ENCODE data around the gene OPALIN. TPM values are rescaled to one million over a fixed set of nuclear protein-coding genes. Genes with fewer than 3 reads are reported as not detected.

The OPALIN gene
- total RNA-seq (ENCODE audit: insufficient read depth, low replicate concordance) = 1.4 TPM

GRCh38 chr10:96358851-96359540 is at the start of gene OPALIN:
TSS of gene OPALIN (minus strand) at chr10:96359002. CDS start at chr10:96358896, 106 bp downstream.
- DNase-seq (ENCODE audit: low spot score) = no peak

DNA sequence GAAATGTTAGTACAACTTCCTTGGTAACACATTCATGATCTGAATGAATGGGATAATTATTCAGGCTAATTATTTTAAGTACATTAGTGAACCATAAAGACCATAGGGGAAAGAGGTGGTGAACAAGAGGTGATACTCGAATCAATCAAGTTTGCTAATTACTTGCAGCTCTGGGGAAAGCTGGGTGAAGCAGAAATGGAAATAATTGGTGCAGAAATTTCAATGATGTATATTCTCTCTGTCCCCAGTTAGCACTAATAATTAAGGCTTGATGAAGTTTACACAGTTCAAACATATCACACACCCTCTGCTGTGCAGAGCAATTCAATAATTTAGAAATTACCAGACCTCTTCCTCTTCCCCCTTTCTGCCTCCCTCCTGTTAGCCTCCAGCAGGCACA is 49.4 kb upstream of the OPALIN start:
- no peak for DNase-seq (ENCODE audit: low spot score)

DNA sequence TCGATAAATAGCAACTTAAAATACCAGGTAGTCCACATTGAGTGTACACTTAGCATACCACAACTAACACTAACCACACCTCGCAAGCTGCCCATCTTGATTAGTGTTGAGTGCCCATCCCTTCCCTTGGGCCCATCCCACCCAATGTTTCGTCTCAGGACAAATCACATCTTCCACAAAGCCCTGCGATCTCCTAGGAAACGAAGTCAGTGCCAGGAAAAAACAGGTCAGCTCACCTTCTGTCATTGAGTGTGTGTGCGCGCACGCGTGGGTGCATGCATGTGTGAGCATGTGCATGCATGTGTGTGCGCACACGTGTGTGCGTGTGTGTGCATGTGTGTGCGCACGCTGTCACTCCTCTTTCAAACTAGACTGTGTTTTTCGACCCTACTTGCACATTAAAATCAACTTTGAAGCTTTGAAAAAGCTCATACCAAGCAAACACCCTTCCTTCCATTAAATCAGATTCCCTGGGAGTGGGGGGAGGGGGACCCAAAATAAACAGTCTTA is 48.8 kb upstream of the OPALIN start:
- DNase-seq (ENCODE audit: low spot score) = no peak

- DNase-seq (ENCODE audit: low spot score) = no peak
Observed at GRCh38 chr10:96406091-96406490, 47.3 kb upstream of the OPALIN start.

DNA sequence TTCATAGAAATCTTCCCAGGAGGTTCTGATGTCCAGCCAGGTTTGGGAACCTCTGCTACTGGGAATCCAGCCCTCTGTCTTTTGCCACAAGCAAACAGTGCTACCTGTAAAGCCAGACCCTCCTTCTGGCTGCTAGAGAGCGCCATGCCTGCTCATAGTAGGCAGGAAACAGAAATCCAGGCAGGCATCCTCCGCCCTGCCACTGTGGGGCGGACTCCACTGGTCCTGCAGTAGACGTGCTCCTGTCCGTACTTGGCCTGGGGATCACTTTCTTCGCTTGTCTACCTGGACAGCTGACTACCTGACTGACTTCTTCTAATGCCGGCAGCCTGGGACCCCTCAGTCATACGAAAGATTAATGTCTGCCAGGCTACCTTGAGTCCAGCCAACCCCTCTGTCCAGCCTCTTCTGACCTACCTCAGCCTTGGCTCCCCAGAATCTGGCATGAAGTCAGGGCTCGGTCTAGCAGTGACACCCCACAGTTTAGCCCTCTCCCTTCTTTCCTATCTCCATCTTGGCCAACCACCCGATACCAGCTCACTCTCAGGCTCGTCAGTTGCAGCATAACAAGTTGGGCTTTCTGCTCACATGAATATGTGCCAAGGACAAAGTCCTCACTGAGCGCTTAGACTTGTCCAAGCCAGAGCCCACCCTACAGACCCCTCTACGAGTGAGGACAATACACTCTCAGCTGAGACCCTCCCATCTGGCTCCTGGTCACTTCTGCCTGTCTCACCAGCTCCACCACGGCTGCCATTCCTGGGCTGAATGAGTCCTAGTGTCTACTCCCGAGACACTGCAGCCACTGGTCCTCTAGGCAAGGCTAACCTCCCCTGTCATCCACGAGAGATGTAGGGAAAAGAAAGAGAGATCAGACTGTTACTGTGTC is 43.9 kb upstream of the OPALIN start:
- no peak for DNase-seq (ENCODE audit: low spot score)

DNA sequence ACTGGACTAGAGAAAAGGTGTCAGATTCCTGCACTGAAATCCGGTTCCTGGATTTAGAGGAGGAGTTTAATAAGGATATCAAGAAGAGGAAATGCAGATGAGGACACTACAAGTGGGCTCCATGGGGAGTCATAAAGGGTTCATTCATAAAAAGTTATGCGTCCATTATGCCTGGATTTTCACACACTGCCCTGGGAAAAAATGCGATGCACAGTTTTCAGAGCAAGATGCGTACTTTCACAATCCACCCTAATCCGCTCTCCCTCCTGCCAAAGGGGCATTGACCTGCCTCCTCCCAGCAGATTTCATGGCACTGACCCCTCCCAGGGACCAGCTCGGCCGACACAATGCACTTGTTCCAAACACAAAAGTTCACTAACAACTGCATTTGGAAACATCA is 42.2 kb upstream of the OPALIN start:
- no peak for DNase-seq (ENCODE audit: low spot score)

DNA sequence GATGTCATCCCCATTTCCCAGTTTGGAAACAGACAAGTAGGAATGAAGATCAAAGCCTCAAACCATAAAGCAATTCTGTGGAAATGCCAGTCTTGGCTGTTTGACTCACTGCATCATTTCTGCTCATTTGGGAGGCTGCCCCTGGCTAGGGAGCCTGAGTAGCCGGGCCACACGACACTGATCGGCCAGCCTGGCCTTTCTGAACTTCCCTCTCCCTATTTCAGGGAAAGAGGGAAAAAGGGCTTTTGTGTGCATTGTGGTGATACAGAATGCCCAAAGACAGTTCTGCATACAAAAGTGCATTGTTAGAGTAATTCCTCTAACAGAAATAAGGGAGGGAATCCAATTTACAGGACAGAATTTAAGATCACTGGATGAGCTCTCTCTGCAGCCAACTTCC is 41.7 kb upstream of the OPALIN start:
- no peak for DNase-seq (ENCODE audit: low spot score)

GRCh38 chr10:96397902-96398301 is 39.1 kb upstream of the OPALIN start:
- no peak for DNase-seq (ENCODE audit: low spot score)

DNA sequence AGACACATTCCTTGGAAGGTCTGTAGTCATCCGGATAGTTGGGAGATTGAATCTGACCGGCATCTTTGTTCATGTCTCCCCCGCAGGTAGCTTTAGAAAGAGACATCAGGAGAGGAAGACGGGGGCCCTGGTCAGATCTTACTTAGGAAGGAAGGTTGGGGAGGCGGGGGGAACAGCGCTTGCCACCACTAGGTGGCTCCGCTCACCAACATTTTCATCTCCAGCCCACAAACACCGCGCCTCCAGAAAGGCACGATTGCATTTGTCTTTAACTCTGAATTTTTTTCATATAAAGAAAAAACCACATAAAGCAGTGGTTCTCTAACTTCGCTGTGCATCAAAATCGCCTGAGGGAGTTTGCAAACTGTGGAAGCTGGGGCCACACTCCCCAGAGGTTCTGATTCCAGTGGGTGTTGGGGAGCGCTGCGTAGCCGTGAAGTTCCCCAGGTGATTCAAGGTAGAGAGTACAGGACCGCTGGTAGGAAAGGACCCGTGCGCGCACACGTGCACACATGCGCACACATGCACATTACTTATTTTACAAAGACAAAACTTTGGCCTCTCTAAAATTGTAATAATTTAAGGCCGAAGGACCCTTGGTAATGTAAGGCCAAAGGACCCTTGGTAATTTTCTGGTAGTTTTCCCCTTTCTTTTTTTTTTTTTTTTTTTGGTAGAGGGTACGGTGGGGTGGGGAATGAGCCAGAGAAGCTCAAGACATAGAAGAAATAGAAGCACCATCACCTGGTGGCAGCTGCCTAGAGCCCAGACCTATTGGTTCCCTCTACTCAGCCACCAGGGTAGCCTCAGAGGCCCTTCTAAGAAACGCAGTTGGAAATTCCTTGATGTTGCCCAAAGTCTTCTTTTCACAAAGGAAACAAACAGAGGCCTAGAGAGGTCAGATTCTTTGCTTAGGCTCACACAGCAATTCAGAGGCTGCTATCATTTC is 37.4 kb upstream of the OPALIN start:
- DNase-seq (ENCODE audit: low spot score) = peak; percentile 72

DNA sequence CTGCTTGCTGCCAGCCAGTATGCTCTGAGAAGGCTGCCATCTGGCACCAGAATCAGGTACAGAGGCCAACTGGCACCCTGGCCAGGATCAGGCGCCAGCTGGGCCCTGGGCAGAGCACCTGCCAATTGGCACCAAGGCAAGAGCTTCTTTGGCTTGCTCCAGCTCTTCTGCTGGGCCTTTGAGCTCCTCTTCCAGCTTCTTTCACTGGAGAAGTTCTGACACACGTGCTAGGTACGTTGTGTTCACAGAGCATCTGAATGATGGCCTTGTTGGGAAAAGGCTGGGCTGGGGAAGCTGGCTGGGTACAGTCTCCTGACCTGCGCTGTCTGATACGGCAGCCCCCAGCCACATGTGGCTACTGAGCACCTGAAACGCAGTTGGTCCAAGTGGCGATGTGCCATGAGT is 31.7 kb upstream of the OPALIN start:
- DNase-seq (ENCODE audit: low spot score) = no peak

DNA sequence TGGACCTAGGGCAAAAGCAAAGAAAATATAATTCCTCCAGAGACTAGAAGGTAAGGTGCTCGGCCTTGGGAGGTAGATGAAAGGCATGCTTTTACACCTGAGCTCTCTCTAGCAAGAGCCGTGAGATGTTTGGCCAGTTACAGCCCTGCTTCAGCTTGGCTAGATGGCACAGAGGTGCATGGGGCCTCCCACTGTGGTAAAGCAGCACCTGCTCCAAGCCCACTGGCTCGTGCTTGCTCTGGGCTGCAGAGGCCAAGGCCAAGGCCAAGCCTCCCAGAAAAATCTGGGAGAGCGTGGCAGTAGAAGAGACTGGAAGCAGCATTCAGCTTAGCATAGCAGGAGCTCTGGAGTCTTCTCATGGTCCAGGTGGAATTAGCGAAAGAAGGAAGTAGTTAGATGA is 31.0 kb upstream of the OPALIN start:
- no peak for DNase-seq (ENCODE audit: low spot score)

DNA sequence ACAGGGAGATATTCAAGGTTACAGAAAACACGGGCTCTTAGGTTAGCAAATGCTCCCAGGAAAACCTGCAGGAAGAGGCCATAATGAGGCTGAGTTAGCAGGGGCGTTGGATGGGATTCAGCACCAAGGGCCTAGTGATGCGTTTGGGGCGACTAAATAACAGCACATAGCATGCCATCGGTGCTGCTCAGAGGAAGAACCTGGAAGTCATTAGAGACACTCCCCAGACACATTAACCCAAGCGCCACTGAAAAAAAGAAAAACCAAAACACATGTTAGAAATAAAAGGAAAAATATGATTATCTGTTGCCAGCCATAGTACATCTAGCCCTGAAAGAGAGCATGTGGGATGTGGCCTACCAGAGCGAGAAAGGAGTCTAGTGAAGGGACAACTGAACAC is 28.8 kb upstream of the OPALIN start:
- DNase-seq (ENCODE audit: low spot score) = no peak

DNA sequence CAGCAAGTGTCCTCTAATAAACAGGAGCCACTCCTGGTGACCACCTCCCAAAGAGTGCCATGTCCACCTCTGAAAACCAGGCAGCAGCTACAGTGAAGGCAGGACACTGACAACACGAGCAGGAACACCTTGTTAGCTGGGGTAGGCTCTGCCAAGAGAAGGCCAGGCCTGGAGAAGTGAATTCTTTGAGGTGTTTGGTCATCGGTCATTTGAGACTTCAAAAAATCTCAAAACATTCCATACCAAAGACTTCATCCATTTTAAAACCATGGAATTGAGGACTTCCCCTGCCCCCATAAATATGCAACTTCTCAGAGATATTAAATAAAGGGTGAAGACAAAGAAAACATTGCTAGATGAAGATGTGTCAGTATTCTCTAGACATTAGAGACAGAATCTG is 28.4 kb upstream of the OPALIN start:
- no peak for DNase-seq (ENCODE audit: low spot score)

DNA sequence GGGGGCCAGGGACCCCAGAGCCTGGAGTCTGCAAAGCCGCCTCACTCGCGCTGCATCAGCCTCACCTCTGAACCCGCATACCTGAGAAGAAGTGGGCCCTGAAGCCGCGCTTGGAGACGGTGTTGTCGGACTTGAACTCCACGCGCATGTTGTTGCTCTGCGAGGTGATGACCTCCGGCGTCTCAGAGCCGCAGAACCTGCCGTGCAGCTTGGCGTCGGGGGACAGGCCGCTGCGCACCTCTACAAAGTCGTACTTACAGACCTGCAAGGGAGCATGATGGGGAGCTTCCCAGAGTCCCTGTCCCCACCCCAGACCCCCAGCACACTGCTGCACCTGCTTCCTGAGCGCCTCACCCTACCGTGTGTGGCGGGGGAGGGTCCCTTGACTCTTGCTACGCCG is 25.7 kb upstream of the OPALIN start:
- DNase-seq (ENCODE audit: low spot score) = no peak

DNA sequence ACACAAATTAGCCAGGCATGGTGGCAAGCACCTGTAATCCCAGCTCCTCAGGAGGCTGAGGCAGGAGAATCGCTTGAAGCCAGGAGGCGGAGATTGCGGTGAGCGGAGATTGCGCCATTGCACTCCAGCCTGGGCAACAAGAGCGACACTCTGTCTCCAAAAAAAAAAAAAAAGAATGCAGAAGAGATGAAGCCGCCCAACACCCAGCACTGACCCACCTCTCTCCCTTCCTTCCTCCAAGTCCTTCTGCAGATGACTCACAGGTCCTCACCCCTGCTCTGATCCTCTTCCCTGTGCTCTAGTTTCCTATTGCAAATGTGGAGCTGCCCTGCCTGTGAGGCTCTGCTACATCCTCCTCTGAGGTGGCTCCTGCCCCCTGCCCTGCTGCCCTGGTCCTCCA is 22.0 kb upstream of the OPALIN start:
- peak; percentile 33 for DNase-seq (ENCODE audit: low spot score)

GRCh38 chr10:96379758-96380157 is 21.0 kb upstream of the OPALIN start:
- no peak for DNase-seq (ENCODE audit: low spot score)

GRCh38 chr10:96378741-96379140 is 19.9 kb upstream of the OPALIN start:
- DNase-seq (ENCODE audit: low spot score) = no peak

DNA sequence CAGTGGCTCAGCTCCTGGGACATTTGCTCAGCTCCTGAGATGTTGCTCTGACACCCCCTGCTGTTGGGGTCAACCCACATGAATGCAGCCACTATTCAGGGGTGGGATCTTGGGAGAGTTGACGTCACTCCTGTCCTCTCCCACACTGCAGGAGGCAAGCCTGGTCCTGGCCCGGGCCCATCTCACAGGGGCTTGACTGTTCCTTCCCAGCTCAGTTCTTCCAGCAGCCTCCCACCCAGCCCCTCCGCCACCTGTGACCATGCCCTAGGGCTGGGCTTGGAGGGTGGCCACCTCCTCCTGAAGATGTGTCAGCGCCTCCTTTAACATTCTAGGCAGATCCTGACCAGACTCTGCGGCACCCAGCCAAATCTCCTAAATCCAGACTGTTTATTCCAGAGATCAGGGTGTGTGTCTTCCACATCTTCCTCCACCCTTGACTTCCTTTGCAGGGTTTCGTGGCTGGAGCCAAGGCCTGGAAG is 19.1 kb upstream of the OPALIN start:
- peak; percentile 97 for DNase-seq (ENCODE audit: low spot score)

GRCh38 chr10:96376483-96376882 is 17.7 kb upstream of the OPALIN start:
- no peak for DNase-seq (ENCODE audit: low spot score)

GRCh38 chr10:96374985-96375830 is 16.4 kb upstream of the OPALIN start:
- peak; percentile 91 for DNase-seq (ENCODE audit: low spot score)

DNA sequence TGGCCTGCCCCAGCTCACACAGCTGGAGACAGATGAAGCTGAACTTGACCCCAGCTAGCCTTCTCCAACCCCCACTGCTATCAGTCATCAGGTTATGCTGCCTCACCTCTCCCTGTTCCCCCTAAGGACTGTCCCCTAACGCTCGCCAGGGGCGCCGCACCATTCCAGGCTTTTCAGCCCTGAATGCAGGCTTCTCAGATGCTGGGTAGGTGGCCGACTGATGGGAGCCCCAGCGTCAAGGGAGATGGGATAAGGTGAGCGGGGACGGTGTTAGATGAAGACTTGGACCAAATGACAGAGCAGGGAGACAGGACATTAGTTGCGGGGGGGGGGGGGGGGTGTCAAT is 15.8 kb upstream of the OPALIN start:
- no peak for DNase-seq (ENCODE audit: low spot score)

Data from umbilical cord (tissue), 2 donors.